Astrocyte of the cerebellum (primary cell): ENCODE results near the gene CARMIL1.

Experiments used
- DNase-seq: peaks from one replicate; pipeline ENCODE4 v3.0.0-alpha.2; 2011; ENCODE audit warnings: low read depth
- H3K4me3 ChIP-seq: 2 replicates; pipeline ENCODE4 v1.5.1; 2011; ENCODE audit warnings: mild to moderate bottlenecking, low read depth, low read length, moderate library complexity
- CTCF ChIP-seq: IDR thresholded peaks from 2 replicates; pipeline ENCODE4 v1.5.1; 2012; ENCODE audit warnings: low read length, low read depth, moderate library complexity, mild to moderate bottlenecking; ENCODE audit errors: missing control alignments
- in situ Hi-C: cut with HindIII; loops from 2 replicates; pipeline ENCODE4 v1.10.0; 2017; ENCODE audit warnings: low sequenced_read_pairs

CARMIL1 gene

GRCh38 chr6:25366903-25367545, 87.8 kb downstream of the CARMIL1 start:
- H3K4me3 ChIP-seq = no peak overlapping the region
- DNase-seq = no peak
- no peak for TF ChIP-seq CTCF
- in situ Hi-C loops = no loop called here

- no peak overlapping the region for H3K4me3 ChIP-seq
- TF ChIP-seq CTCF = no peak
- no peak for DNase-seq
- in situ Hi-C loops = no loop called here
These were observed 89.9 kb downstream of the CARMIL1 start for GRCh38 chr6:25369036-25369432.

- in situ Hi-C loops = no loop called here
- peak; percentile 4 for DNase-seq
- TF ChIP-seq CTCF = no peak
These were observed 90.4 kb downstream of the CARMIL1 start for GRCh38 chr6:25369433-25370177.

GRCh38 chr6:25370178-25371036, 91.2 kb downstream of the CARMIL1 start:
- no peak for TF ChIP-seq CTCF
- no peak for DNase-seq

More at GRCh38 chr6:25369433-25370177, 90.4 kb downstream of the CARMIL1 start:
- H3K4me3 ChIP-seq = no peak overlapping the region

GRCh38 chr6:25371037-25371347, 91.8 kb downstream of the CARMIL1 start:
- DNase-seq = no peak
- in situ Hi-C loops = no loop called here
- no peak for TF ChIP-seq CTCF
- no peak overlapping the region for H3K4me3 ChIP-seq

More at GRCh38 chr6:25370178-25371036, 91.2 kb downstream of the CARMIL1 start:
- in situ Hi-C loops = no loop called here
- H3K4me3 ChIP-seq = no peak overlapping the region

GRCh38 chr6:25375125-25375524, 96.0 kb downstream of the CARMIL1 start:
- H3K4me3 ChIP-seq = no peak overlapping the region
- DNase-seq = no peak
- in situ Hi-C loops = no loop called here

More at GRCh38 chr6:25375125-25375524, 96.0 kb downstream of the CARMIL1 start:
- no peak for TF ChIP-seq CTCF
